WTC11 (cell line): ENCODE measurements around the gene PPP2R3A. TPM values are rescaled to one million over a fixed set of nuclear protein-coding genes. Genes with fewer than 3 reads are reported as not detected.

Experiments
- ATF1 ChIP-seq: sonication (generic); formaldehyde crosslinking; IDR thresholded peaks from 2 replicates; pipeline ENCODE4 v1.8.1; 2023; ENCODE audit warnings: mild to moderate bottlenecking, moderate library complexity, missing genetic modification reagents
- CREB1 ChIP-seq: sonication (generic); formaldehyde crosslinking; IDR thresholded peaks from 2 replicates; pipeline ENCODE4 v1.8.0; 2023; ENCODE audit warnings: mild to moderate bottlenecking, missing genetic modification reagents
- FOXJ3 ChIP-seq: sonication (generic); formaldehyde crosslinking; IDR thresholded peaks from 2 replicates; pipeline ENCODE4 v1.9.0; 2021; ENCODE audit warnings: missing genetic modification reagents, mild to moderate bottlenecking, borderline replicate concordance
- GTF2I ChIP-seq: fragments of 250-450 bp; sonication (Bioruptor Pico); conservative IDR thresholded peaks from 2 replicates; pipeline ENCODE4 v1.4.0; 2021; ENCODE audit warnings: mild to moderate bottlenecking
- JAZF1 ChIP-seq: fragments of 250-450 bp; sonication (Bioruptor Pico); IDR thresholded peaks from 2 replicates; pipeline ENCODE4 v1.9.0; 2021; ENCODE audit warnings: moderate library complexity, mild to moderate bottlenecking, inconsistent platforms
- MXD4 ChIP-seq: fragments of 250-450 bp; sonication (Bioruptor Pico); IDR thresholded peaks from 2 replicates; pipeline ENCODE4 v1.8.0; 2021; ENCODE audit warnings: mild to moderate bottlenecking, moderate library complexity, borderline replicate concordance
- MYBL2 ChIP-seq: sonication (generic); formaldehyde crosslinking; IDR thresholded peaks from 2 replicates; pipeline ENCODE4 v1.8.1; 2023; ENCODE audit warnings: mild to moderate bottlenecking, moderate library complexity, missing genetic modification reagents
- NFATC4 ChIP-seq: fragments of 250-450 bp; sonication (Bioruptor Pico); IDR thresholded peaks from 2 replicates; pipeline ENCODE4 v1.9.0; 2021; ENCODE audit warnings: mild to moderate bottlenecking
- RORB ChIP-seq: fragments of 250-450 bp; sonication (Bioruptor Pico); IDR thresholded peaks from 2 replicates; pipeline ENCODE4 v1.9.0; 2021; ENCODE audit warnings: mild to moderate bottlenecking
- ZBTB21 ChIP-seq: sonication (generic); formaldehyde crosslinking; IDR thresholded peaks from 2 replicates; pipeline ENCODE4 v1.8.1; 2023; ENCODE audit warnings: mild to moderate bottlenecking, missing genetic modification reagents, borderline replicate concordance
- ZNF121 ChIP-seq: sonication (generic); formaldehyde crosslinking; IDR thresholded peaks from 2 replicates; pipeline ENCODE4 v1.8.0; 2023; ENCODE audit warnings: missing genetic modification reagents
- ZNF396 ChIP-seq: fragments of 250-450 bp; sonication (Bioruptor Pico); IDR thresholded peaks from 2 replicates; pipeline ENCODE4 v1.8.0; 2021; ENCODE audit warnings: mild to moderate bottlenecking, moderate library complexity, borderline replicate concordance
- ZNF423 ChIP-seq: fragments of 250-450 bp; sonication (Bioruptor Pico); IDR thresholded peaks from 2 replicates; pipeline ENCODE4 v2.1.2; 2022; ENCODE audit warnings: mild to moderate bottlenecking, moderate library complexity
- ZNF671 ChIP-seq: fragments of 250-450 bp; sonication (Bioruptor Pico); IDR thresholded peaks from 2 replicates; pipeline ENCODE4 v1.8.0; 2021; ENCODE audit warnings: mild to moderate bottlenecking
- total RNA-seq: library from RNA; stranded (reverse); gene quantifications from 3 replicates; pipeline ENCODE4 v1.2.3, GENCODE V29; 2021
- TF ChIP-seq, protein P1 (sequence below): fragments of 250-450 bp; sonication (Bioruptor Pico); IDR thresholded peaks from 2 replicates; pipeline ENCODE4 v1.9.0; 2021; ENCODE audit warnings: mild to moderate bottlenecking
- TF ChIP-seq, protein P2 (sequence below): fragments of 250-450 bp; sonication (Bioruptor Pico); IDR thresholded peaks from 2 replicates; pipeline ENCODE4 v1.9.0; 2021; ENCODE audit warnings: mild to moderate bottlenecking, borderline replicate concordance
- TF ChIP-seq, protein P3 (sequence below): sonication (generic); formaldehyde crosslinking; IDR thresholded peaks from 2 replicates; pipeline ENCODE4 v1.8.1; 2023; ENCODE audit warnings: mild to moderate bottlenecking, missing genetic modification reagents
- TF ChIP-seq, protein P4 (sequence below): sonication (generic); formaldehyde crosslinking; IDR thresholded peaks from 2 replicates; pipeline ENCODE4 v1.8.1; 2022; ENCODE audit warnings: low read depth, mild to moderate bottlenecking, moderate library complexity, missing genetic modification reagents, borderline replicate concordance
- TF ChIP-seq, protein P5 (sequence below): sonication (generic); formaldehyde crosslinking; IDR thresholded peaks from 2 replicates; pipeline ENCODE4 v1.8.1; 2023; ENCODE audit warnings: mild to moderate bottlenecking, missing genetic modification reagents, moderate library complexity
- TF ChIP-seq, protein P6 (sequence below): sonication (generic); formaldehyde crosslinking; IDR thresholded peaks from 2 replicates; pipeline ENCODE4 v1.8.1; 2022; ENCODE audit warnings: mild to moderate bottlenecking, moderate library complexity, missing genetic modification reagents
- TF ChIP-seq, protein P7 (sequence below): fragments of 250-450 bp; sonication (Bioruptor Pico); IDR thresholded peaks from 2 replicates; pipeline ENCODE4 v1.8.0; 2021; ENCODE audit warnings: mild to moderate bottlenecking
- TF ChIP-seq, protein P8 (sequence below): sonication (generic); formaldehyde crosslinking; IDR thresholded peaks from 2 replicates; pipeline ENCODE4 v1.8.1; 2023; ENCODE audit warnings: mild to moderate bottlenecking, missing genetic modification reagents
- TF ChIP-seq, protein P9 (sequence below): fragments of 200-600 bp; IDR thresholded peaks from 2 replicates; pipeline ENCODE4 v1.8.0; 2022; ENCODE audit warnings: antibody characterized with exemption

PPP2R3A gene
- total RNA-seq, 1 experiment from 2014 or later = 13.1 TPM

DNA sequence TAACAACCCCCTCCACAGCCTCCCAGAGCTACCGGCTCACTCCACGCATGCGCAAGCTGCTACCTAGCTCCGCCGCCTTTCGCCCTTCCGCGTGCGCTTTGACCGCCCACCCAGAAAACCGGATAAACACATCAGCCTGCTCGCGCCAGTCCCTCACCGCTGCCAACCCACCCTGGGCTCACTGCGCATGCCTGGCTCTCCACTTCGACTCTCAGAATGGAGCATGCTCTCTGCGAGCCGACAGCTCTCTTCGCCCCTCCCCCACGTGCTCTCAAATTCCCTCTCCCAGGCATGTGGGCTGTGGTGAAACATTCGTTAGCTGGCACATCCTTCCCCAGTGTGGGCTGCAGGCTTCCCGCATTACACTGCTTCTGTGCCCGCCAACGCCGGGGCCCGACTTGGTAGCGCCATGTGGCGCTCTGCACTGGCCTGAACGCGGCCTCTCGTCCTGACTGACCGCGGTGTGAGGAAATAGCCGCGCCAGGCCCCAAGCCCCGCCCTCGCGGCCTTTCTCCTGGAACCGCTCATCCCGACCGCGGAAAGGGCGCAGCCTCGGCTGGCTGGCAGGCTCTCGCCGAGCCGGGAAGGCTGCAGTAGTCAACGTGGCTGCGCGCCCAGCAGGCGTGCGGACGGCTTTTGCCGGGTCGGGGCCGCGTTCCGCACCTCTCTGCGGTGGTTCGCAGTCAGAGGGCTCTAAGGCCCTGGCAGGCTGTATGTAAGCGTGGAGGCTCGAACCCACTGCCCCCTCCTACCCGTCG lies 231.1 kb downstream of the PPP2R3A start (continued):
- TF ChIP-seq, protein P1, sequence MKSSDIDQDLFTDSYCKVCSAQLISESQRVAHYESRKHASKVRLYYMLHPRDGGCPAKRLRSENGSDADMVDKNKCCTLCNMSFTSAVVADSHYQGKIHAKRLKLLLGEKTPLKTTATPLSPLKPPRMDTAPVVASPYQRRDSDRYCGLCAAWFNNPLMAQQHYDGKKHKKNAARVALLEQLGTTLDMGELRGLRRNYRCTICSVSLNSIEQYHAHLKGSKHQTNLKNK = no peak
- no peak for TF ChIP-seq NFATC4 (CRISPR knock-in tag)
- TF ChIP-seq, protein P2, sequence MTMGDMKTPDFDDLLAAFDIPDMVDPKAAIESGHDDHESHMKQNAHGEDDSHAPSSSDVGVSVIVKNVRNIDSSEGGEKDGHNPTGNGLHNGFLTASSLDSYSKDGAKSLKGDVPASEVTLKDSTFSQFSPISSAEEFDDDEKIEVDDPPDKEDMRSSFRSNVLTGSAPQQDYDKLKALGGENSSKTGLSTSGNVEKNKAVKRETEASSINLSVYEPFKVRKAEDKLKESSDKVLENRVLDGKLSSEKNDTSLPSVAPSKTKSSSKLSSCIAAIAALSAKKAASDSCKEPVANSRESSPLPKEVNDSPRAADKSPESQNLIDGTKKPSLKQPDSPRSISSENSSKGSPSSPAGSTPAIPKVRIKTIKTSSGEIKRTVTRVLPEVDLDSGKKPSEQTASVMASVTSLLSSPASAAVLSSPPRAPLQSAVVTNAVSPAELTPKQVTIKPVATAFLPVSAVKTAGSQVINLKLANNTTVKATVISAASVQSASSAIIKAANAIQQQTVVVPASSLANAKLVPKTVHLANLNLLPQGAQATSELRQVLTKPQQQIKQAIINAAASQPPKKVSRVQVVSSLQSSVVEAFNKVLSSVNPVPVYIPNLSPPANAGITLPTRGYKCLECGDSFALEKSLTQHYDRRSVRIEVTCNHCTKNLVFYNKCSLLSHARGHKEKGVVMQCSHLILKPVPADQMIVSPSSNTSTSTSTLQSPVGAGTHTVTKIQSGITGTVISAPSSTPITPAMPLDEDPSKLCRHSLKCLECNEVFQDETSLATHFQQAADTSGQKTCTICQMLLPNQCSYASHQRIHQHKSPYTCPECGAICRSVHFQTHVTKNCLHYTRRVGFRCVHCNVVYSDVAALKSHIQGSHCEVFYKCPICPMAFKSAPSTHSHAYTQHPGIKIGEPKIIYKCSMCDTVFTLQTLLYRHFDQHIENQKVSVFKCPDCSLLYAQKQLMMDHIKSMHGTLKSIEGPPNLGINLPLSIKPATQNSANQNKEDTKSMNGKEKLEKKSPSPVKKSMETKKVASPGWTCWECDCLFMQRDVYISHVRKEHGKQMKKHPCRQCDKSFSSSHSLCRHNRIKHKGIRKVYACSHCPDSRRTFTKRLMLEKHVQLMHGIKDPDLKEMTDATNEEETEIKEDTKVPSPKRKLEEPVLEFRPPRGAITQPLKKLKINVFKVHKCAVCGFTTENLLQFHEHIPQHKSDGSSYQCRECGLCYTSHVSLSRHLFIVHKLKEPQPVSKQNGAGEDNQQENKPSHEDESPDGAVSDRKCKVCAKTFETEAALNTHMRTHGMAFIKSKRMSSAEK (CRISPR knock-in tag) = no peak
- TF ChIP-seq ZNF671 (CRISPR knock-in tag) = no peak
- TF ChIP-seq RORB (CRISPR knock-in tag) = no peak
- TF ChIP-seq MYBL2 (CRISPR knock-in tag) = peak; percentile 56
- TF ChIP-seq, protein P3, sequence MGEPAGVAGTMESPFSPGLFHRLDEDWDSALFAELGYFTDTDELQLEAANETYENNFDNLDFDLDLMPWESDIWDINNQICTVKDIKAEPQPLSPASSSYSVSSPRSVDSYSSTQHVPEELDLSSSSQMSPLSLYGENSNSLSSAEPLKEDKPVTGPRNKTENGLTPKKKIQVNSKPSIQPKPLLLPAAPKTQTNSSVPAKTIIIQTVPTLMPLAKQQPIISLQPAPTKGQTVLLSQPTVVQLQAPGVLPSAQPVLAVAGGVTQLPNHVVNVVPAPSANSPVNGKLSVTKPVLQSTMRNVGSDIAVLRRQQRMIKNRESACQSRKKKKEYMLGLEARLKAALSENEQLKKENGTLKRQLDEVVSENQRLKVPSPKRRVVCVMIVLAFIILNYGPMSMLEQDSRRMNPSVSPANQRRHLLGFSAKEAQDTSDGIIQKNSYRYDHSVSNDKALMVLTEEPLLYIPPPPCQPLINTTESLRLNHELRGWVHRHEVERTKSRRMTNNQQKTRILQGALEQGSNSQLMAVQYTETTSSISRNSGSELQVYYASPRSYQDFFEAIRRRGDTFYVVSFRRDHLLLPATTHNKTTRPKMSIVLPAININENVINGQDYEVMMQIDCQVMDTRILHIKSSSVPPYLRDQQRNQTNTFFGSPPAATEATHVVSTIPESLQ = no peak
- TF ChIP-seq FOXJ3 (CRISPR knock-in tag) = 0 out of 2 replicates have a peak, but pooled peaks have one; percentile 29
- peak; percentile 92 for TF ChIP-seq CREB1
- TF ChIP-seq, protein P4, sequence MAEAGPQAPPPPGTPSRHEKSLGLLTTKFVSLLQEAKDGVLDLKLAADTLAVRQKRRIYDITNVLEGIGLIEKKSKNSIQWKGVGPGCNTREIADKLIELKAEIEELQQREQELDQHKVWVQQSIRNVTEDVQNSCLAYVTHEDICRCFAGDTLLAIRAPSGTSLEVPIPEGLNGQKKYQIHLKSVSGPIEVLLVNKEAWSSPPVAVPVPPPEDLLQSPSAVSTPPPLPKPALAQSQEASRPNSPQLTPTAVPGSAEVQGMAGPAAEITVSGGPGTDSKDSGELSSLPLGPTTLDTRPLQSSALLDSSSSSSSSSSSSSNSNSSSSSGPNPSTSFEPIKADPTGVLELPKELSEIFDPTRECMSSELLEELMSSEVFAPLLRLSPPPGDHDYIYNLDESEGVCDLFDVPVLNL (CRISPR knock-in tag) = no peak
- TF ChIP-seq, protein P5, sequence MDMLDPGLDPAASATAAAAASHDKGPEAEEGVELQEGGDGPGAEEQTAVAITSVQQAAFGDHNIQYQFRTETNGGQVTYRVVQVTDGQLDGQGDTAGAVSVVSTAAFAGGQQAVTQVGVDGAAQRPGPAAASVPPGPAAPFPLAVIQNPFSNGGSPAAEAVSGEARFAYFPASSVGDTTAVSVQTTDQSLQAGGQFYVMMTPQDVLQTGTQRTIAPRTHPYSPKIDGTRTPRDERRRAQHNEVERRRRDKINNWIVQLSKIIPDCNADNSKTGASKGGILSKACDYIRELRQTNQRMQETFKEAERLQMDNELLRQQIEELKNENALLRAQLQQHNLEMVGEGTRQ (CRISPR knock-in tag) = peak; percentile 81
- TF ChIP-seq, protein P6, sequence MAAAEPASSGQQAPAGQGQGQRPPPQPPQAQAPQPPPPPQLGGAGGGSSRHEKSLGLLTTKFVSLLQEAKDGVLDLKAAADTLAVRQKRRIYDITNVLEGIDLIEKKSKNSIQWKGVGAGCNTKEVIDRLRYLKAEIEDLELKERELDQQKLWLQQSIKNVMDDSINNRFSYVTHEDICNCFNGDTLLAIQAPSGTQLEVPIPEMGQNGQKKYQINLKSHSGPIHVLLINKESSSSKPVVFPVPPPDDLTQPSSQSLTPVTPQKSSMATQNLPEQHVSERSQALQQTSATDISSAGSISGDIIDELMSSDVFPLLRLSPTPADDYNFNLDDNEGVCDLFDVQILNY (CRISPR knock-in tag) = peak; percentile 92
- no peak for TF ChIP-seq ZNF396
- TF ChIP-seq ZNF423 (CRISPR knock-in tag) = no peak
- no peak for TF ChIP-seq JAZF1 (CRISPR knock-in tag)
- peak; percentile 93 for TF ChIP-seq ATF1 (CRISPR knock-in tag)
- no peak for TF ChIP-seq GTF2I (CRISPR knock-in tag)
- TF ChIP-seq, protein P7, sequence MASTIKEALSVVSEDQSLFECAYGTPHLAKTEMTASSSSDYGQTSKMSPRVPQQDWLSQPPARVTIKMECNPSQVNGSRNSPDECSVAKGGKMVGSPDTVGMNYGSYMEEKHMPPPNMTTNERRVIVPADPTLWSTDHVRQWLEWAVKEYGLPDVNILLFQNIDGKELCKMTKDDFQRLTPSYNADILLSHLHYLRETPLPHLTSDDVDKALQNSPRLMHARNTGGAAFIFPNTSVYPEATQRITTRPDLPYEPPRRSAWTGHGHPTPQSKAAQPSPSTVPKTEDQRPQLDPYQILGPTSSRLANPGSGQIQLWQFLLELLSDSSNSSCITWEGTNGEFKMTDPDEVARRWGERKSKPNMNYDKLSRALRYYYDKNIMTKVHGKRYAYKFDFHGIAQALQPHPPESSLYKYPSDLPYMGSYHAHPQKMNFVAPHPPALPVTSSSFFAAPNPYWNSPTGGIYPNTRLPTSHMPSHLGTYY (CRISPR knock-in tag) = 0 out of 2 replicates have a peak, but pooled peaks have one; percentile 46
- TF ChIP-seq ZBTB21 (CRISPR knock-in tag) = peak; percentile 93
- TF ChIP-seq, protein P8, sequence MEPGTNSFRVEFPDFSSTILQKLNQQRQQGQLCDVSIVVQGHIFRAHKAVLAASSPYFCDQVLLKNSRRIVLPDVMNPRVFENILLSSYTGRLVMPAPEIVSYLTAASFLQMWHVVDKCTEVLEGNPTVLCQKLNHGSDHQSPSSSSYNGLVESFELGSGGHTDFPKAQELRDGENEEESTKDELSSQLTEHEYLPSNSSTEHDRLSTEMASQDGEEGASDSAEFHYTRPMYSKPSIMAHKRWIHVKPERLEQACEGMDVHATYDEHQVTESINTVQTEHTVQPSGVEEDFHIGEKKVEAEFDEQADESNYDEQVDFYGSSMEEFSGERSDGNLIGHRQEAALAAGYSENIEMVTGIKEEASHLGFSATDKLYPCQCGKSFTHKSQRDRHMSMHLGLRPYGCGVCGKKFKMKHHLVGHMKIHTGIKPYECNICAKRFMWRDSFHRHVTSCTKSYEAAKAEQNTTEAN (CRISPR knock-in tag) = peak; percentile 95; the same call in 1 of the 2 replicates
- TF ChIP-seq MXD4 (CRISPR knock-in tag) = peak; percentile 11; the same call in 1 of the 2 replicates
- TF ChIP-seq, protein P9, sequence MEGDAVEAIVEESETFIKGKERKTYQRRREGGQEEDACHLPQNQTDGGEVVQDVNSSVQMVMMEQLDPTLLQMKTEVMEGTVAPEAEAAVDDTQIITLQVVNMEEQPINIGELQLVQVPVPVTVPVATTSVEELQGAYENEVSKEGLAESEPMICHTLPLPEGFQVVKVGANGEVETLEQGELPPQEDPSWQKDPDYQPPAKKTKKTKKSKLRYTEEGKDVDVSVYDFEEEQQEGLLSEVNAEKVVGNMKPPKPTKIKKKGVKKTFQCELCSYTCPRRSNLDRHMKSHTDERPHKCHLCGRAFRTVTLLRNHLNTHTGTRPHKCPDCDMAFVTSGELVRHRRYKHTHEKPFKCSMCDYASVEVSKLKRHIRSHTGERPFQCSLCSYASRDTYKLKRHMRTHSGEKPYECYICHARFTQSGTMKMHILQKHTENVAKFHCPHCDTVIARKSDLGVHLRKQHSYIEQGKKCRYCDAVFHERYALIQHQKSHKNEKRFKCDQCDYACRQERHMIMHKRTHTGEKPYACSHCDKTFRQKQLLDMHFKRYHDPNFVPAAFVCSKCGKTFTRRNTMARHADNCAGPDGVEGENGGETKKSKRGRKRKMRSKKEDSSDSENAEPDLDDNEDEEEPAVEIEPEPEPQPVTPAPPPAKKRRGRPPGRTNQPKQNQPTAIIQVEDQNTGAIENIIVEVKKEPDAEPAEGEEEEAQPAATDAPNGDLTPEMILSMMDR = no peak
- no peak for TF ChIP-seq ZNF121 (CRISPR knock-in tag)
